Measurements from ENCODE around the gene ADCY9. TPM values are rescaled to one million over a fixed set of nuclear protein-coding genes. Genes with fewer than 3 reads are reported as not detected.

The ADCY9 gene
- polyA plus RNA-seq, 2 of the 4 experiments (the other 2 are of a cell fraction): 6.2 to 7.6 TPM

- FAIRE-seq (no peak), DNase-seq (ENCODE audit: low read depth in 1 of 2, low spot score in 1 of 2) (peak in 1 of 2 experiments; percentile 51), ATAC-seq (peak; percentile 50 to 73; a peak in 5 of 6 replicates)
- H3K4me2 ChIP-seq: peak overlapping the region; percentile 25; the same call in 2 of the 3 replicates
- H3K4me3 ChIP-seq: no peak overlapping the region
- no peaks in the 10 kb centered on the region for H3K9me3 ChIP-seq
- ChIA-PET POLR2A (interaction anchor here (0.6 to 0.9 kb wide), 2 partner anchors 42 to 255 kb away, joined by 3 read pairs; no protein-coding TSS in a partner anchor), CTCF (interaction anchor here (0.9 to 4.7 kb wide), 5 partner anchors 15 to 255 kb away, joined by 3 to 28 read pairs (median 4); no protein-coding TSS in a partner anchor)
- H3K4me1 ChIP-seq: peaks cover 13% of the 10 kb centered on the region
- WGBS (ENCODE audit: missing lambda C conversion rate): 87% methylated on average over 12 of the region's 13 CpGs
- TF ChIP-seq CEBPB (IDR thresholded peaks at IDR 0.05) (no peak), HOXB13 (CRISPR knock-in tag; IDR thresholded peaks at IDR 0.05; ENCODE audit: low read depth) (no peak), MAFK (IDR thresholded peaks at IDR 0.05; ENCODE audit: partially characterized antibody) (peak; percentile 4), ESRRA (IDR thresholded peaks at IDR 0.05; ENCODE audit: borderline replicate concordance, low read length) (no peak), NFE2L2 (conservative IDR thresholded peaks at IDR 0.05; ENCODE audit: low read length) (0 out of 2 replicates have a peak, but pooled peaks have one; percentile 40)
- H3K27ac ChIP-seq: peak overlapping the region in 1 of 2 experiments; percentile 14; a peak in 4 of 6 replicates
These were observed 117.3 kb downstream of the ADCY9 start for GRCh38 chr16:3998793-3999478.

- TF ChIP-seq TFCP2L1 (CRISPR knock-in tag; IDR thresholded peaks at IDR 0.05): no peak
- TF ChIP-seq HOXB13 (CRISPR knock-in tag; IDR thresholded peaks at IDR 0.05; ENCODE audit: low read depth): no peak
- TF ChIP-seq PBX3 (IDR thresholded peaks at IDR 0.05): no peak
- TF ChIP-seq ZNF302 (CRISPR knock-in tag; IDR thresholded peaks at IDR 0.05): no peak
- no peak for TF ChIP-seq EHF (CRISPR knock-in tag; IDR thresholded peaks at IDR 0.05)
- no peak for TF ChIP-seq RCOR1 (IDR thresholded peaks at IDR 0.05; ENCODE audit: low read depth, low read length)
- TF ChIP-seq POLR2A (IDR thresholded peaks at IDR 0.05; ENCODE audit: low read length): no peak
- no peak for TF ChIP-seq ESRRA (IDR thresholded peaks at IDR 0.05; ENCODE audit: borderline replicate concordance, low read length)
- FAIRE-seq: no peak
These were observed 118.9 kb downstream of the ADCY9 start for GRCh38 chr16:3997231-3997841.

GRCh38 chr16:3995001-3995400, 121.2 kb downstream of the ADCY9 start:
- H3K4me3 ChIP-seq: no peak overlapping the region

More at GRCh38 chr16:3997231-3997841, 118.9 kb downstream of the ADCY9 start:
- H3K4me2 ChIP-seq: no peak overlapping the region
- H3K27ac ChIP-seq: peak overlapping the region in 1 of 2 experiments; percentile 15; a peak in 1 of 6 replicates
- ChIA-PET CTCF (interaction anchor here (1.6 to 4.7 kb wide), 2 partner anchors 14 to 58 kb away, joined by 5 to 28 read pairs; no protein-coding TSS in a partner anchor), POLR2A (no interaction called here)
- ATAC-seq: no peak
- peaks cover 13% of the 10 kb centered on the region for H3K4me1 ChIP-seq
- H3K9me3 ChIP-seq: no peaks in the 10 kb centered on the region
- no peak overlapping the region for H3K4me3 ChIP-seq
- WGBS (ENCODE audit: missing lambda C conversion rate): 97% methylated on average over 12 of the region's 15 CpGs
- no peak for DNase-seq (ENCODE audit: low read depth in 1 of 2, low spot score in 1 of 2)

GRCh38 chr16:3993052-3993785, 123.0 kb downstream of the ADCY9 start:
- ATAC-seq (no peak), DNase-seq (ENCODE audit: low read depth in 1 of 2, low spot score in 1 of 2) (no peak), FAIRE-seq (no peak)
- 89% methylated on average over 36 of the region's 36 CpGs for WGBS (ENCODE audit: missing lambda C conversion rate)
- Histone ChIP-seq H3K4me1 (no peaks in the 10 kb centered on the region), H3K4me3 (no peak overlapping the region), H3K4me2 (no peak overlapping the region), H3K27ac (no peak overlapping the region), H3K9me3 (no peaks in the 10 kb centered on the region)
- no peak for TF ChIP-seq REST (IDR thresholded peaks at IDR 0.05)
- TF ChIP-seq PBX3 (IDR thresholded peaks at IDR 0.05): no peak
- no peak for TF ChIP-seq HOXA7 (CRISPR knock-in tag; IDR thresholded peaks at IDR 0.05)
- TF ChIP-seq RCOR1 (IDR thresholded peaks at IDR 0.05; ENCODE audit: low read depth, low read length): no peak
- TF ChIP-seq HMGXB4 (CRISPR knock-in tag; IDR thresholded peaks at IDR 0.05; ENCODE audit: borderline replicate concordance): no peak
- ChIA-PET POLR2A (no interaction called here), CTCF (interaction anchor here (0.7 to 1.4 kb wide), 3 partner anchors 8 to 261 kb away, joined by 4 to 9 read pairs (median 4); no protein-coding TSS in a partner anchor)

More at GRCh38 chr16:3995001-3995400, 121.2 kb downstream of the ADCY9 start:
- no peak for TF ChIP-seq TP53 (CRISPR knock-in tag; IDR thresholded peaks at IDR 0.05)
- no peak for TF ChIP-seq HOXB13 (CRISPR knock-in tag; IDR thresholded peaks at IDR 0.05; ENCODE audit: low read depth)
- no peak for TF ChIP-seq JUN (IDR thresholded peaks at IDR 0.05)
- no peak for TF ChIP-seq FOSB (CRISPR knock-in tag; IDR thresholded peaks at IDR 0.05)
- TF ChIP-seq HDAC2 (IDR thresholded peaks at IDR 0.05): no peak
- no peak for TF ChIP-seq KDM5A (IDR thresholded peaks at IDR 0.05)
- TF ChIP-seq ZNF302 (CRISPR knock-in tag; IDR thresholded peaks at IDR 0.05): no peak
- ChIA-PET POLR2A (no interaction called here), CTCF (interaction anchor here (1.2 to 4.7 kb wide), 3 partner anchors 11 to 55 kb away, joined by 4 to 28 read pairs (median 4); no protein-coding TSS in a partner anchor)
- 77% methylated on average over 2 of the region's 2 CpGs for WGBS (ENCODE audit: missing lambda C conversion rate)
- no peak overlapping the region for H3K27ac ChIP-seq
- FAIRE-seq (no peak), DNase-seq (ENCODE audit: low read depth in 1 of 2, low spot score in 1 of 2) (no peak), ATAC-seq (no peak)
- no peaks in the 10 kb centered on the region for H3K9me3 ChIP-seq
- H3K4me1 ChIP-seq: peaks cover 13% of the 10 kb centered on the region
- no peak overlapping the region for H3K4me2 ChIP-seq

Data from A549 (cell line).